ENCODE measurements around the gene COL23A1.

Gene COL23A1

GRCh38 chr5:178587763-178588611, 2.2 kb downstream of the COL23A1 start:
- no peak for DNase-seq

- no peak for DNase-seq
Measured at GRCh38 chr5:178586396-178586795, 3.8 kb downstream of the COL23A1 start.

- peak; percentile 46 for DNase-seq
Measured at GRCh38 chr5:178585421-178585820, 4.8 kb downstream of the COL23A1 start.

DNA sequence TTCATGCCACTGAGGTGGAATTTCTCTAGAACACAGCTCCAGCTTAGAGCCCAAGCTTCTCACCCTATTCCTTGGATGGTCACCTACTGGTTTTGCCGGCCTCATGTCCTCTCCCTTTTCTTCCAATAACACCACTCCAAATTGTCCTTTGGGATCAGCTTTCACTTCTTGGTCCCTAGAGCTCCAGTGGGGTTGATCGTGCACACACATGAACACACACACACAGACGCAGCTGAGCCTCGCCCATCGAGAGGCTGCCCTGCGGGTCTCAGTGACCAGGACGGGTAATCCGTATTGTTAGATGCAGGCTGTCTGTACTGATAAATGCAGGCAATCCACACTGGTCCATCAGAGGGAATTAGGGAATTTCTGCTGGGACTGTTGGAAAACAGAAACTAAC, 6.9 kb downstream of the COL23A1 start:
- DNase-seq, result no peak

DNA sequence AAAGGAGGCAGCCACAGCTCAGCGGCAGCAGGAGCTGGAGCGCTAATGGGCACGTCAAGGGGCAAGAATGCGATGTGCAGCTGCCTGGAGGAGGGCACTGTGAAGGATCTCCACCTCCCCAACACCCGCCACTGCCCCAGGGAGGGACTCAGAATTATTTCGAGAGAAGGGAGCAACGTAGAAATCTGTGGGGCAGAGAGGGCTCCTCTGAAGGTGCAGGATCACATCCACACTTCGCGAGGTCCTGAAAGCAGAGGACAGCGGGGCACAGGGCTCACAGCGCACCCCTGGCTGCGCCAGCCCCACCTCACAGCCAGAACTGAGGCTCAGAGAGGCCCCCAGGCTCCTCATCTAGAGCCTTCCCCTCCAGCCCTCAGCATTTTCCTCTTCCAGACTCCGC, 7.9 kb downstream of the COL23A1 start:
- DNase-seq, result no peak

GRCh38 chr5:178581621-178582020, 8.6 kb downstream of the COL23A1 start:
- DNase-seq, result no peak

- no peak for DNase-seq
Measured at GRCh38 chr5:178580271-178580955, 9.8 kb downstream of the COL23A1 start.

DNA sequence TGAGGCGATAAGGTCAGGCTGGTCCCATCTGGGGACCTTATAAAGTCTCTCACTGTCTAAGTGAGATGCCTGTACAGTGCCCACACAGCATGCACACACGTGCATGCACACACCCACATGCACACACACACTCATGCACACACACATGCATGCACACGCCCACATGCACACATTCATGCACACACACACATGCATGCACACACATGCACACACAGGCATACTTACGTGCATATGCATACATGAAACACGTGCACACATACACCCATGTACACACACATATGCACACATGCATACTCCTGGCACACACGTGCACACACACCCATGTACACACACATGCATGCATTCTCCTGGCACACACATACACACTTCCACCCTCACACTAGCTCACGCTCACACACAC, 12.2 kb downstream of the COL23A1 start:
- no peak for DNase-seq

- DNase-seq, result no peak
Measured at GRCh38 chr5:178577376-178577839, 12.8 kb downstream of the COL23A1 start.

DNA sequence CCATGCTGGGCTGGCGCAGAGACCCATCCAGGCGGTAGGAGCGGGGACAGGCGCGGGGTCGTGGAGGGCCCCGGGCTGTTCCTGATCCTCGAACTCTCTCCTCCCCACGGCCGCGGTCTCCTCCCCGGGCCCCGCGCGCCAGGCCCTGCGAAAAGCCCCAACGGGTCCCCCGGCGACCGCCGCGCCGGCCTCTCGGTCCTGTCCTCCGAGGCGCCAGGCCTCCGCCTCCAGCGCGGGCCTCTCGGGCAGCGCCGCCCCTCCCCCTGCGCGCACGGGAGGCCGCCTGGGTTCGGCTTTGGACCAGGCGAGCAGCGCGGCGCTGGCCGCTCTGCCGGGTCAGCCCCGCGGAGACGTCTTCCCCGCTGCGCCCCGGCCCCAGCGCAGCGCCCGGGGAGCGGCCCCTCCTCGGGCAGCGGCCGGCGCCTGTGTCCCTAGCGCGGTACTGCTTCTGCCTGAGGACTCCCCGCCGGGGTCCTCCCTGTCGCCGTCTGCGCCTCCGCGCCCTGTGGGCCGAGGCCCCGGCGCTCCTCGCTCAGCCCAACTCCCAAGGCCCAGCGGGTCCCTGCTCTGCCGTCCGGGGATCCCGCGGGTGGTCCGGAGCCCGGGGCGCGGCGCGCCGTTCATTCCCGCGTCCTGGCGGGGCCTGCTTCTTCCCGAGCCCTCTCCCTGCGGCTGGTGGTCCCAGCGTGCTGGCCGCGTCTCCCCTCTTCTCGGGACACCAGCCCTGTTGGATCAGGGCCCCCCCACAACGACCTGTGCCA, 13.4 kb downstream of the COL23A1 start:
- DNase-seq, result no peak

GRCh38 chr5:178573216-178573615, 17.0 kb downstream of the COL23A1 start:
- DNase-seq, result no peak

DNA sequence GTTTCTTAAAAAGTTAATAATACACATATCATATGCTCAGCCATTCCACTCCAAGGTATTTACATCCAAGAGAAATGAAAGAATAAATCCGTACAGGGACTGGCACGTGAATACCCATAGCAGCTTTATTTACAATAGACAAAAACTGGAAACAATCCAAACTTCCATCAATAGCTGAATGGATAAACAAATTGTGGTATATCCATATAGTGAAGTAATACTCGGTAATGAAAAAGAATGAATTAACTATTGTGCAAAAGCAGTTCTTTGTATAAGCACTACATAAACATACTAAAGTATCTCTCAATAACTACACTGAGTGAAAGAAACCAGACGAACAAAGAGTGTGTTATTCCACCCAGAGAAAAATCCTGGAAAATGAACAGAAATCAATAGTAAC, 17.6 kb downstream of the COL23A1 start:
- DNase-seq, result no peak

- DNase-seq, result no peak
Measured at GRCh38 chr5:178569485-178569884, 20.7 kb downstream of the COL23A1 start.

GRCh38 chr5:178564811-178565550, 25.2 kb downstream of the COL23A1 start:
- no peak for DNase-seq

GRCh38 chr5:178564397-178564796, 25.8 kb downstream of the COL23A1 start:
- DNase-seq, result no peak

- DNase-seq, result no peak
Measured at GRCh38 chr5:178563621-178564020, 26.6 kb downstream of the COL23A1 start.

DNA sequence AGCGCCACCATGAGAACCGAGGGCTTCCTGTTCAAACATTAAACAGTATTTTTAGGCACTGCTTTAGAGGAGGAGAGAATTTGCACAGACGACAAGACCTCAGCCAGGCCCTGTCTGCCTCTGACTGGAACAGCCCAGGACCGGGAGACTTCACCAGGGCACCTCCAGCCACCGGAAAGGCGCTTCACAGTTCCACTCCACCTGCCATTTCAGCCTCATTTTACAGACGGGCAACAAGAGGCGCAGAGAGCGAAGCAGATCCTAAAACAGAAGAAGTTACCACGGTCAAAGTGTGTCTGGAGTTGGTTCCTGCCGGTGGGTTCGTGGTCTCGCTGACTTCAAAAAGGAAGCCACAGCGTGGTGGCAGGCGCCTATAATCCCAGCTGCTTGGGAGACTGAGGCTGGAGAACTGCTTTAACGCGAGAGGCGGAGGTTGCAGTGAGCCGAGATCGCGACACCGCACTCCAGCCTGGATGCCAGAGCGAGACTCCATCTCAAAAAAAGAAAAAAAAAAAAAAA, 28.4 kb downstream of the COL23A1 start:
- no peak for DNase-seq

GRCh38 chr5:178560911-178561310, 29.3 kb downstream of the COL23A1 start:
- no peak for DNase-seq

DNA sequence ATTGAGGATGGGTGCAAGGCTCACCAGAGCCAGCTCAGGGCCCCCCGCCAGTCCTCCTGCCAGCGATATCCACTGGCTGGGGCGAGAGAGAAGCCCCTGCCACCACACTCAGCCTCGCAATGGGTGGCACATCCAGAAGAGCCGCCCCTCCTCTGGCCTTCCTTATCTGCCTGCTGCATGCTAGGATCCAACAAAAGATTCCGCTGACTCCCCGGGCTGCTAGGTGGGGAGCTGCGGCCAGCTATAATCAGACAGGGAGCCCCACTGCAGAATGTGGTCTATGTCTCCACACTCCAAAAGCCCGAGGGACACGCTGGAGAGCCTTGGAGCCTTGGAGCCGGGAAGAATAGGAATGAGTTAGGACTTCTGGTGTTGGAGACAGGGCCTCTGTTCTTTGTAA, 32.8 kb downstream of the COL23A1 start:
- no peak for DNase-seq

DNA sequence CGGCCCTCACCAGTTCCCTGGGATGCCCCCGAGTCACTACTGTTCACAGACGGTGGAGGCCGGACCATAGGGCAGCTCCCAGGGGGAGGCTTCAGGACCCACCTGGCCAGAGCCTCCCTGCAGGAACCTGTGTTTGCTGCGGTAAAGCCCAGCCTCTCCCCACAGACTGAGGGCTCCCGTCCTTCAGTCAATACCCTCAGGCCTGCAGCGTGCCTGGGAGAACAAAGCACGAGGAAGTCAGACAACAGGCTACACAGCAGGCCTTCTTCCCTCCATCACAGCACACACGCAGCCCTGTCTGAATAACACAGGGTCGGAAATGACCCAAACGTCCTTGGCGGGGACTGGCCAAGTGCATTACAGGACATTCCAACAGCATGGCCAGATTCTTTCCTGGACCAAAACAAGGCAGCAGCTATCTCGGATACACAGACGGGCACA, 34.4 kb downstream of the COL23A1 start:
- DNase-seq, result no peak

DNA sequence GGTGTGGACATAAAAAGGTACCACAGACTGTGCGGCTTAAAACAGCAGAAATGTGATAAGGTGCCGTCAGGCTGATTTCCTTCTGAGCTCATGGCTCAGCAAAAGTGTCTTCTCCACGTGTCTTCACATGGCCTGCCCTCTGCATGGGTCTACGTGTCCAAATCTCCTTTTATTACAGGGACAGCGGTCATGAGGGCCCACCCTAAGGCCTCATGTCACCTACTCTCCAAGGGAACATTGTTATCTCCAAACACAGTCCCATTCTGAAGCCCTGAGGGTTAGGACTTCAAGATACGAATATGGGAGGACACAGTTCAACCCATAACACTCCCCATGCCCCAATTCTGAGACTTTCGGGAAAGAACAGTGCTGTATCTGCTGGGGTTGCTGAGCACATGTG, 35.2 kb downstream of the COL23A1 start:
- no peak for DNase-seq

DNA sequence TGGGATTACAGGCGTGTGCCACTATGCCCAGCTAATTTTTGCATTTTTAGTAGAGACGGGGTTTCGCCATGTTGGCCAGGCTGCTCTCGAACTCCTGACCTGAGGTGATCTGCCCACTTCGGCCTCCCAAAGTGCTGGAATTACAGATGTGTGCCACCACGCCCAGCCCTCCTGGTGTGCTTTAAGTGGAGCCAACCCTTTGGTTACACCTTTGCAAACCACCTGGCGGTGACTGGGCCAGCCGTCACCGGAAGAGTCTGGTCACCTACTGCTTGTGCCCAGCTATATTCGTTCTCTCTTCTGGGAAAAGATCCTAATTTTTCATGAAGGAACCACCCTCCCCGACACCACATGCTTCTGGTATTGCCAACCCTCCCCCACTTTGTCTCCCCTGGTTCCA, 35.9 kb downstream of the COL23A1 start:
- DNase-seq, result no peak

DNA sequence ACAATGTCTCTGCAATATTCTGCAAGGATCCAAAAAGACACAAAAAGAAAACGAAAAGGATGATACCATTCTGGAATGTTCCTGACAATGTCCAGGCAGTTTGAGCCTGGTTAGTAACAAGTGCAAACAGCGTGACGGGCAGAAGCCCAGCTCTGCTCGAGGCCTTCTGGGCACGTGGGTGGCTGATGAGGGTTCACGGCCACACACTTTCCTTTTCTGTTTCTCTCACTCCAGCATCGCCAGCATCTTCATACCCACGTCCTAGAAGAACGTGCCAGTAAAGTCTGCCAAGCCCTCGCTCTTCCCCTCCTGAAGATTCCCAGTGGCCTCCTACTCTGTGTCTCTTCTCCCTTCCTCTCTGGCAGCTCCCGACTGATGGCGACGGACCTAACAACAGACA, 36.7 kb downstream of the COL23A1 start:
- no peak for DNase-seq

Measured in stimulated activated CD4-positive, alpha-beta T cell treated with anti-CD3 and anti-CD28 coated beads, Interleukin-4, amount 100 ng/mL, for 1 hour (primary cell).